HK-2 (cell line): ENCODE measurements around the gene CD63.

Experiments
- DNase-seq: peaks from one replicate; pipeline ENCODE4 v3.0.0-alpha.2; 2018; ENCODE audit not compliant: unreplicated experiment

Gene CD63

DNA sequence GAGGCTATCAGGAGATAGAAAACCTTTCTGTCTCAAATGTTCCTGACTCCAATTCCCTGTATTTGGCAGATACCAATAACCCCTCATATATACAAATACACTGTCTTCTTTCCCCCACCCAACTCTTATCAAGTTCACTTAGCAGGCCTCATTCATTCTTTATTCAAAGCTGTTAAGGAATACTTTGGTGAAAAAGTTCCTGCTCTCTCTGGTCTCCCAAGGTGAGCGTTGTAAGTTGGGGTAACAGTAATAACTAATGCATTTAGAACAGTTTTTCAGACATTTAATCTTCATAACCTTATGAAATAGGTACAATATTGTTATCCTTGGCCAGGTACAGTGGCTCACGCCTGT is 10.2 kb upstream of the CD63 start:
- no peak for DNase-seq

DNA sequence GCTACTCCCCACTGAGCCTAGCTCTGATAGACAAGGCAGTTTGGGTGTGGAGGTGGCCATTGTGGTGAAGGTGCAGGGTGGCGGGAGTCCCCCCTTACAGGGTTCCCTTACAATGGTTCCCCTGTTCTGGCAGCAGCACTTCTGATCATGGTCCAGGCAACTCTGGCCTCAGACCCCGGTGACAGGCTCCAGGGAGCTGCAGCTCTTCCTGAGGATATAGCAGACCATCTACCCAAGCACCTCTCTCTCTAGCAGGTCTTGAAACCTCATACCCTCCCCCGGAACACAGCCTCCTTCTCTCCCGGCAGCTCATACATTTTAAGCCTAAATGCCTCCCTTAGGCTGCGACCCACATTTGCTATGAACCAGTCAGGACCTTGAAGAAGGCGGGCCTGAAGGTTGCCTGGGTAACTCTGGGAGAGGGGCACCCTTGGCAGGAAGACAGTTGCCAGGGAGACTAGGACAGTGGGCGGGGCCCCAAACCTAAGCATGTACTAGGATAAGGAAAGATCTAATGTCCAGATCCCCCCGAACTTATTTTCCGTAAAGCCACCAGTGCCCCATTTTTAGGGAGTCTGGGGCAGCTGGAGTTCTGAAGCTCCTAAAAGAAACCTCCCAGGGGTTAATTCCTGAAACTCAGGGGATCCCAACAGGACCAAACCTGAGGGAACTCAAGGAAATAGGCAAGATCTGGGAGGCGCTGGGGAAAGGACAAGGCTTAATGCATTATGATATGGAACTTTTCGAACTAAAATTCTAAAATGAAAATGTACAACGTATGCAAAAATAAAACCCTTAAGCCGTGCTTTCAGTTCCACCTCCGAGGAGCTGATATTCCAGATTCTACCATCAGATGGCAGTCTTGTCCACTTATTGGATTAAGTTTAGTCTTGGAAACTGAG is 9.6 kb upstream of the CD63 start:
- peak; percentile 79 for DNase-seq

DNA sequence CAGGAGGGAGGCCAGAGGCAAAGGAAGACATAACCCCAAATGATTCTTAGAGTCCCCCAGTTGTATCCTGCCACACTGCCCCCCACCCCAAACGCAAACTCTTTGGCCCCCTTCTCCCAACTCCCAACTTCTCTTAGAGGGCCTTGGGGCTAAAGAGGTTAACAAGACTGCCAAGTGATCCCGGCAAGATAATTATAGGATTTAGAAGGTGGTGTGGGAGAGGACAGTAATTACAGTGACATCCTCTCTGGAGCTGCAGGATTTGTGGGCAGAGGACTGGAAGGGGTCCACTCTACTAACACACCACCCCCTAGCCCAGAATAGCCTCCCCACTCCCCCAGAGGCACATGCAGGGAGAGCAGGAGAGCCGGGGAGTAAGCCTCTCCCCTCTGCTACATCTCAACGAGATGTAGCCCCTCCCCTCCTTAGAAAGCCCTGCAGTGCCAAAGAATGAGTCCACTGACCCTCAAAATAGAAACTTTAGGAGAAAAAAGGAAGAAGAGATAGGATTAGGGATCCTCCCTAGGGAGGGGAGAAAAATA is 8.8 kb upstream of the CD63 start:
- no peak for DNase-seq

- DNase-seq, result peak; percentile 60
Measured at GRCh38 chr12:55736780-55737580, 8.2 kb upstream of the CD63 start.

DNA sequence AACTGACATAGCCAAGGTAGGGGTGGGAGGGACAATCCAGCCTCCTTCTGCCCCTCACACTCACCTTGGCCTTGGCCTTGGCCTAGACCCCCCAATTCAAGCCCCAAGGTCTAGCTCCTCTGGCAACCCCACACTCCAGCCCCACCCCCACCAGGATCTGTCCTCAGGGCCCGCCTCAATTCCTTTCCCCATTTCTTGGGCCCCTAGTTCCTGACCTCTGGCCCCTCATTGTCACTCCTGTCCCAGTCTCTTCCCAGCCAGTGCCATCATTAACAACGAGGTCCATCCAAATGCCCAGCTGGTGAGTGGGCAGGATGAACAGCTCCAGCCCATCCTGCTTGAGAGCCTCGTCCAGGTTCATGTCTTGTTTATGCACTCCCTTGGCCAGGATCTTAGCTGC is 7.3 kb upstream of the CD63 start:
- no peak for DNase-seq

DNA sequence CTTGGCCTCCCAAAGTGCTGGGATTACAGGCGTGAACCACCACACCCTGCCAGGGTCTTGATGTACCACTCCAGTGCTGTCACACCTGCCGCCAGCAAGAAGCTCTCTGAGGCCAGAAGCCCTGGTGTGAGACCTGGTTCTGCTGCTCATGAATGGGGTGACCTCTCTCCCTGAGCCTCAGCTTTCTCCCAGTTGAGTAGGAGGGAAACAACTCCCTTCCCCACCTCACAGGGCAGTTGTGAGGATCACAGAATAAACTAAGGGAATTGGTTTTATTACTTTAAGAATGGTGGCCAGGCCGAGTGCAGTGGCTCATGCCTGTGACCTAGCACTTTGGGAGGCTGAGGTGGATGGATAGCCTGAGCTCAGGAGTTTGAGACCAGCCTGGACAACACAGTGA is 5.8 kb upstream of the CD63 start:
- no peak for DNase-seq

DNA sequence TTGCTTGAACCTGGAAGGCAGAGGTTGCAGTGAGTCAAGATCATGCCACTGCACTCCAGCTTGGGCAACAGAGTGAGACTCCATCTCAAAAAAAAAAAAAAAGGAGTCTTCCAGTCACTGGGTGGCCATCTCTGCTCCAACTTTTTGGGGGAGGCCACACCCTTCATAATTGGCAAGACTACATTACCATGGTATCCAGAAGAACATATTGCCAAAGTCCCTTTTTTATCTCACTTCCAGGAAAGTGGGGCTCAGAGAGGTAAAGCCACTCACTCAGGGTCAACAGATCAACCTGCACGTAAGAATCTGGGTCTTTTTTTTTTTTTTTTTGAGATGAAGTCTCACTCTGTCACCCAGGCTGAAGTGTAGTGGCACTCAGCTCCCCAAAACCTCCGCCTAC is 5.0 kb upstream of the CD63 start:
- no peak for DNase-seq

DNA sequence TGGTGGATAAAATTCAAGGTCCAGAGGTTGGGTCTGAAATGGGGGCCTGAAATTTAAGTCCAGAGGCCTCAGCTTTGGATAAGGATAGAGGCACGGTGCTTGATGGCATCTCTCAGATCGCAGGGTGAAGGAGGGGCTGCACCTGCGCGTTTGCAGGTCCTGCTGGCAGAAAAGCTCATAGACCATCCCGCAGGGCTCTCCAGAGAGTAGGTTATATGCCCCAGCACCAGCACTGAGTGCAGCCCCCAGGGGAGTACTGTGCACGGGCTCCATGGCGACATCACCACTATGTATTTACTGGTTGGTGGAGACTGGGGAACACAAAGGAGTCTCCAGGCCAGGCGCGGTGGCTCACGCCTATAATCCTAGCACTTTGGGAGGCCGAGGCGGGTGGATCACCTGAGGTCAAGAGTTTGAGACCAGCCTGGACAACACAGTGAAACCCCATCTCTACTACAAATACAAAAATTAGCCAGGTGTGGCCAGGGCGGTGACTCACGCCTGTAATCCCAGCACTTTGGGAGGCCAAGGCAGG is 4.3 kb upstream of the CD63 start:
- no peak for DNase-seq

DNA sequence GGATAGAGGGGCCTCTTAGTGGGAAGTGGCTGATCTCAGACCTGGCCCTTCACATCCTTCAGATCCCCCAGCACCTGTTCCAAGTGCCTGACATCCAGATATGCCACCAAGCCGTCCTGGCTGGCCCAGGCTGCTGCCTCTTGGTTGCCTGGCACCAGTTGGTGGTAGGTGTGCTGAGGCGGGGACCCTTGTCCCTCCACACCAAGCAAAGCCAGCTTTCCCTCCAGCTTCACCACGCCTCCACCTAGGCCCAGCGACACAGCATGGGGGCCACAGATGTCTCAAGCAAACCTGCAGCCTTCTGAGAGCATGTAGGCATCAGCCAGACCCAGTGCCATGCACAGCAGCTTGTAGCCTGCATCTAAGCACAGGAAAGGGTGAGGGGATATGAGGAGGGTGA is 3.5 kb upstream of the CD63 start:
- DNase-seq, result no peak

DNA sequence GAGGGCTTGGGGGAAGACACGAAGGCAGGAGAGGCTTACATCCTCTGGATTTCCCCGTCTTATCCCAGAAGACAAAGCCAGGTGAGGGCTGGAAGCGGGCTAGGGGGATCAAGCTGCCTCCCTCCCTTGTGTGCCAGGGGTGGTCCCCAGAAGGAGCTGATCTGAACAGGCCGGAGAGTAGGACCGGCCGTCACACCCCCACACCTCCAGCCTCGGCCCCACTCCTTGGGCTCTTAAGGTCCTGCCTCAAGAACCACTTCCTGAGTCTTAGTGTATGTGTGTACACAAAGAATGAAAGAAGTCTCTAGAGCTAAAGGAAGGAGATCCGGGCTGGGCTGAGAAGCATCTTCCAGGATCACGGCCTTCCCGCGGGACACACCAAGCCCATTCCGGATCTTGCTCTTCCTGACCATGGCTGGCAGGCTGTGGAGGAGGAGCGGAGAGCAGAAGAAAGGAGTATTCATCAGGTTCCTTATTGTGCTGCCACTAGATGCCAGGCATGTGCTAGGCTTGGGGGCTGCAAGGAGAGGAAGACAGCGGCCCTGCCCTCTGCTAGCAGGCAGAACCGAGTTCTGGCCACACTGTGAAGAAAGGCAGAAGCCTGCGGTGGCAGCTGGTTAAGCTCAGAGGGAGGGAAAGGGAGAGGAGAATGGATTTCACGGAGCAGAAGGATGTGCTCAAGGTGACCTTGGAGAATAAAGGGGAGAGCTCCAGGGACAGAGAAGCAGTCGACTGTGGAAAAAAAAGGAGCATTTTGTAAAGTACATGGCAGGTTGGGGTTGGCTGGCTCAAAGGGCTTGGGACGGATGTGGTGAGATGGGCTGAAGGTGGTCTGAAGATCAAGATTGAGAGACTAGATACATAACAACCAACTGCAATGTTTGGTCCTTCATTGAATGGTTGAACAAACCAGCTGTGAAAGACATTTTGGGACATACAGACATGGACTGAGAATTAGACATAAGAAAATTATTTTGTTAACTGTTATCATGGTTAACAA is 1.3 kb upstream of the CD63 start:
- DNase-seq, result peak; percentile 60

DNA sequence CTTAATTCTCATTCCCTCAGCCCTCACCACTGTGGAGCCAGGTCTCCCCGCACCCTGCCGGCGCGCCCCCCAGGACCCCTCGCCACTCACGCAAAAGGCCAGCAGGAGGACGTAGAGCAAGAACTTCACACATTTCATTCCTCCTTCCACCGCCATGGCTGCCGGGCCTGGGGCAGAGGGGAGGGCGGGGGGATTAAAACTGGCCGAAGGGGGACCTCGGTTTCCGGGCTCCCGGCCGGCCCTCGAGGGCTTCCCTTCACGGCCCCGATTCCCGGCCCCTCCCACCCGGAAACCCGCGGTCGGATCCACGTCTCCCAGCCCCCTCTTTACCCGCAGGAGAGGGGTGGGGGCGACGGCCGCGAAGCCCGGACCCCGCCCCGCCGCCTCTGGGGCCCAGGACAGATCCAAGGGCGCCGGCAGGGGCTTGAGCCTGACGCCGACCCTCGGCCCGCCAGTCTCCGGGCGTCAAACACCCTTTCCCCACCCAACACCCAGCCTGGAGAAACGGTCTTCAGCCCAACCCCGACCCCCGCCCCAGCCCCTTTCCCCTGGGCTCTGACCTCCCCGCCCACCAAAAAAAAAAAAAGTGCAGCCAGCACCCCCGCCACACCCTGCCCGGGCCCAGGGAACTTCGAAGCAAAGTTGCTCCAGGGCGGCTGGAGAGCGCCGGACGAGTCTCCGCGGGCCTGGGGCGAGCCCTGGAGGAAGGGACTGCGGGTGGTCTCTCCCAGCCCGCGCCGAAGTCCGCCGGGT is 447 bp downstream of the CD63 start:
- peak; percentile 73 for DNase-seq

DNA sequence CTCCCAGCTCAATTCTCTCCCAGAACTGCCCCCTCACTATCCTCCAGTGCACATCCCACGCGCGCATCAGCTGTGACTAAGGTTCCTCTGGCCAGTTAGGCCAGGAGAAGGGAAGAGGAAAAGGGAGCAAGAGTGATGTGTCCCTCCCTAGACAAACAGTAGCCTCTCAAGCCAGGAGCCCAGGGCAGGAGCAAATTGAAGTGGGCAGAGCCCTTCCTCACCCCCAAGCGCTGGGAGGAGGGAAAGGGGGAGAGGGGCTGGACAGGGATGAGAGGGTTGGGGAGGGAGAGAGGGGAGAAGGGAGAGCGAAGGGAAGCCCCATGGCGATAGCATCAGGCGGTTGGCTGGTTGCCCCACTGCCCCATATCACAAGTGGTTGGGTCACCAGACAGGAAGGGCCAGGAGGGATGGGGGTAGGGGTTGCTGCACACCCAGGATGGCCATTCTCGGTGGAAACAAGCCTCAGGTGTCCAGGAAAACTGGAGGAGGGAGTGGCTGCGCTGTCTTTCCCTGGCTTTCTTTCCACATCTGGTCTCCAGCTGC is 1.1 kb downstream of the CD63 start:
- peak; percentile 65 for DNase-seq

GRCh38 chr12:55726971-55727370 is 1.8 kb downstream of the CD63 start:
- no peak for DNase-seq

- no peak for DNase-seq
Measured at GRCh38 chr12:55725556-55725955, 3.3 kb downstream of the CD63 start.

GRCh38 chr12:55724940-55725309 is 3.9 kb downstream of the CD63 start:
- no peak for DNase-seq

DNA sequence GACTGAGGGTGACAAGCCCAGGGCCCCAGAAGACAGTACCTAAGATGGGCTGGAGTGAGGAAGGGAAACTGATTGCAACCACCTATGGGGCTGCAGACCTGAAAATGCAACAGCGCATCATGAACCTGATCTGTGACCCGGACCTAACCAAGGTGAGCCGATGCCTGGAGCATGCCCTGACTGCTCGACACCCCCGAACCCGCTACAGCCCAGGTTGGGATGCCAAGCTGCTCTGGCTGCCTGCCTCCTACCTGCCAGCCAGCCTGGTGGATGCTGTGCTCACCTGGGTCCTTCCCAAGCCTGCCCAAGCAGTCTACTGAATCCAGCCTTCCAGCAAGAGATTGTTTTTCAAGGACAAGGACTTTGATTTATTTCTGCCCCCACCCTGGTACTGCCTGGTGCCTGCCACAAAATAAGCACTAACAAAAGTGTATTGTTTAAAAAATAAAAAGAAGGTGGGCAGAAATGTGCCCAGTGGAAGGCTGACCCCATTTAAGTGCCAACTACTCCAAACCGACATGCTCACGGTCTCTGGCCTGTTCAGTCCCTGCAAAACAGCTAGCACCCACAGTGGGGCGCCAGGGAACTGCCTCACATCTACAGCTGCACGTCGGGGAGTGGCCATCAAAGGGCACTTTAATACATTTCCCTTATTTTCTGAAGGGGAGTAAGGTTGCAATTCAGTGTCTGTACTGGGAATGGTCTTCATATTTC is 4.4 kb downstream of the CD63 start:
- no peak for DNase-seq

DNA sequence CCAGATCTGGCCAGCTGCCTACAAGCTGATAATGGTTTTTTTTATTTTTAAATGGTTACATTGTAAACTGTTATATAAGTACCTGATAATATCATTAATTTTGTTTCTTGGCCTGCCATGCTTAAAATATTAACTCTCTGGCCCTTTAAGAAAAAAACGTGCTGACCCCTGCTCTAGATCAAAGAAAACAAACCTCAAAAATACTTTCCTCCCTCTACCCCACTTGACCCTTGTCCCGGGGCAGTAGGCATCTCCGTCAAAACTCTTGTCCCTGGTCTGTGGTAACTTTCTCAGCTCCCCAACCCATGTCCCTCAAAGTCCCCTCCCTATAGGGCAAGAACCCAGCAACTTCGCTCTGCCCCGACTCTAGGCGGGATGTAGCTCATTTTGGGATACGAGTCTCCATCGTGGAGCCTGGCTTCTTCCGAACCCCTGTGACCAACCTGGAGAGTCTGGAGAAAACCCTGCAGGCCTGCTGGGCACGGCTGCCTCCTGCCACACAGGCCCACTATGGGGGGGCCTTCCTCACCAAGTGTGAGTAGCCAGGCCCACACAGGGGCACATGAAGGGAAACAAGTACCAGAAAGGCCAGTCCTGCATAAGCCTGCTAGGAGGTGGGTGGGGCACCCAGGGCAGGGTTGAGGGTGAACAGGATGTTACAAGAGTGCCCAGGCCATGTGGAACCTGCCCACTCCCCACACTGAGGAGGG is 5.1 kb downstream of the CD63 start:
- no peak for DNase-seq

GRCh38 chr12:55722948-55723347 is 5.9 kb downstream of the CD63 start:
- DNase-seq, result no peak

GRCh38 chr12:55721601-55722213 is 7.1 kb downstream of the CD63 start:
- DNase-seq, result no peak
